ENCODE data around the gene LRRC37A.
"Not testable (repeated sequence)": the region's sequence is repeated elsewhere in the genome, so short reads cannot be mapped to it uniquely, and the experiment has no call there.

- TF ChIP-seq CTCF (IDR thresholded peaks at IDR 0.05; ENCODE audit: low read length); EZH2 (IDR thresholded peaks at IDR 0.05; ENCODE audit: borderline replicate concordance, low read length): not testable (repeated sequence)
These were observed 28.8 kb upstream of the LRRC37A start for GRCh38 chr17:46266063-46266655.
